HG03045 (cell line): ENCODE data around the gene EPB41L2.
"Not testable (repeated sequence)": the region's sequence is repeated elsewhere in the genome, so short reads cannot be mapped to it uniquely, and the experiment has no call there.

ENCODE experiments used
- ATAC-seq: cut with Tn5 transposase; IDR thresholded peaks from one replicate; pipeline ENCODE4 v1.9.1; 2021; ENCODE audit warnings: mild to moderate bottlenecking, moderate library complexity; ENCODE audit not compliant: unreplicated experiment

The EPB41L2 gene

DNA sequence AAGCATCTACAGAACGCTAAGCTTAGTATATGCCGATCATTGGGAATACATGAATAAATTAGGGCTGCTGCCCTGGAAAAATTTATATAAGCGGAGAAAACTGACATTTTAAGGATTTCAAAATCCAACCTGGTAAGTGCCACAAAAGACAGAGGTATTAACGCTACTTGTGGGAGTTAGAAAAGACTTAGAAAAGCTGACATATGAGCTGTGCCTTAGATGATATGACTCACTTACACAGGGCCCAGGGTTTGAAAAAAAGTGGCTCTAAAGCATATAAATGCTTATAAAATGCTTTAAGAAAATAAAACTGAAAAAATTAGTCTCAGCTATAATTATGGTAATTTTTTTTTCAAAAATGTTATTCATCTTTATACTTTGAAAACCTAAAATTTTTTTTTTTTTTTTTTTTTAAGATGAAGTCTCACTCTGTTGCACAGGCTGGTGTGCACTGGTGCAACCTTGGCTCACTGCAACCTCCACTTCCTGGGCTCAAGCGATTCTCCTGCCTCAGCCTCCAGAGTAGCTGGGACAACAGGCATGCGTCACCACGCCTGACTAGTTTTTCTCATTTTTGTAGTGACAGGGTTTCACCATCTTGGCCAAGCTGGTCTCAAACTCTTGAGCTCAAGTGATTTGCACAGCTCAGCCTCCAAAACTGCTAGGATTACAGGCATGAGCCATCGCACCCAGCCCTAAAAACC is 25.7 kb downstream of the EPB41L2 start:
- no peak for ATAC-seq

DNA sequence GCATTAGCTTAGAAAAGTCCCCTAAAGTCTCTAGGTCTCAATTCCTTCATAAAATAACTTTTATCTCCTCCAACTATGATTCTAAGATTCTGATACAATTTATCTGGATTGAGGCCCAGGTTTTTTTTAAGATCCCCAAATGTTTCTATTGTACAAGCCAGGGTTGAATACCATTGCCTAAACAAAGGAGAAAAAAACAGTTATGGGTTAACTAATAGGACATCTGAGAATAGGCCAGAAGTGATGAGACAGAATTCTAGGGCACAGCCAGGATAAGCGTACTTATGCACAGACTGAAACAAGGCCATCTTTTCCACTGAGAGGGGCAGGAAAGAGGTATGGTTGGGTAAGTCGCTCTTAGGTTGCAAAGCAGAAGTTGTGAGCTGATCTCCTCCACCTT is 26.4 kb downstream of the EPB41L2 start:
- ATAC-seq, result no peak

DNA sequence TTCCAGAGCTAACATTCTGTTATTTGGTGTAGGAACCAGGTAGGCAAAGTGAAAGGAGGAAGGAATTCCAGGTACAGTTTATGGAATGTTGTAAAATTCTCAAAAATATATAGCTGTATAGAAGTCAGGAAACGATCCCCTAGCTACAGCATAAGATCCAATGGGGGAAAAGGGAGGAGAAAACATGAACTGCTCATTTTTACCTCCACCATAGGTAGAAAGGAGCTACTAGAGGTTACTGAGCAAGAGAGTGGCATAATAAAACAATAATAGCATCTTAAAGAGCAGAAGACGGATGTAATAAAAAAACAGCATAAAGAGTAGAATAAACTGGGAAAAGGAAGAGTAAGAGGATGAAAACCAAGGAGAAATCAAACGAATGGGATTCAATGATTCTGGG is 26.9 kb downstream of the EPB41L2 start:
- ATAC-seq, result no peak

DNA sequence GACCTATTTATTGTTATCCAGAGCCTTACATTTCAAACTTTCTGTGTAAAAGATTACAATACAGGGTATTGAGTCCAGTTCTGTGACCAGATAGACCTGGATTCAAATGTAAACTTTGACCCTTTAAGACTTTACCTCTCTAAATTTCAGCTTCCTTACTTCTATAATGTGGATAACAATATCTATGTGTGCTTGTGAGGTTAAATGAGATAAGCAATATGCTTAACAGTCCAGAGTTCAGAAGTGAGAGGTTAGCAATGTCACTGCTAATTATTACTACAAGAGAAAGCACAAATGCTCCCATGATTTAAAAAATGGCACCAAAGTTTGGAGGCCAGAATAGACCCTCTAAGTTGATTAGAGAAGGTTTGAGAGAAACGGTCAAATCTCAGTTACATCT is 27.5 kb downstream of the EPB41L2 start:
- no peak for ATAC-seq

DNA sequence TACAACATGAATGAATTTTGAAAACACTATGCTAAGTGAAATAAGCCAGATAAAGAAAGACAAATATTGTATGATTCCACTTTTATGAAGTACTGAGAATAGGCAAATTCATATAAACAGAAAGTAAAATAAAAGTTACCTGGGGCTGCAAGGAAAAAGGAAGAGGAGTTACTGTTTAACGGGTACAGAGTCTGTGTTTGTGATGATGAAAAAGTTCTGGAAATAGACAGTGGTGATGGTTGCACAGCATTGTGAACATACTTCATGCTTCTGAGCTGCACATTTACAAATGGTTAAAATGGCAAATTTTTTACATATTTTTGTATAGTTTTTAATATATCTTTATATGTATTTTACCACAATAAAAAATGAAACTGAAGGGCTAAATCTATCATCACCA is 29.4 kb downstream of the EPB41L2 start:
- no peak for ATAC-seq

DNA sequence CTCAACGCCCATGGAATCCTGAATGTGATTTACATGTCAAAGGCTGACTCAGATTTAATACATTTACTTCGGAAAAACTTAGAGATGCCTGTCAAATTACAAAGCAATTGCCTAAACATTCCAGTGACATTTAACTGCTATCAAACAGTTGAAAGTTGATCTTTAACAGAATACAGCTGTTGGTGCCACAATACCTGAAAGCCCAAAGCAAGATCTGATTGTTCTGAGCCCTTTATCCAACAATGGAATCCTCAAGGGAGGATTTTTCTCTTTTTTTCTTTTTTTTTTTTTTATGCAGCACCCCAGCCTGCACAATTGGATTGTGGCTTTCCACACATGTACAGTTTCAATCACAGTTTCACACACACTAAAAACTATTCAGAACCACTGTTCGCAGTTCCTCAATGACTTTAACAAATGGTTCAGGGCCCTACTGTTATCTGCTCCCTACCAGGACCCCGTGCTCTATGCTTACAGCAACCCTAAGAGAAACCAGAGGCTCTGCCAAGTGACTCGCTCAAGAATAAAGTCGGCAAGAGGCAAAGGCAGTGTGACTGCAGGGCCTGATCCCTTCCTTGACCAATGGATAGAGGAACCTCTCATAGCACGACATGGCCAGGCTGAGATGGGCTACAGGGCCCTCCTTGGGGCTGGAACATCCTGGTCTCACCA is 33.3 kb downstream of the EPB41L2 start:
- ATAC-seq, result peak; percentile 96

DNA sequence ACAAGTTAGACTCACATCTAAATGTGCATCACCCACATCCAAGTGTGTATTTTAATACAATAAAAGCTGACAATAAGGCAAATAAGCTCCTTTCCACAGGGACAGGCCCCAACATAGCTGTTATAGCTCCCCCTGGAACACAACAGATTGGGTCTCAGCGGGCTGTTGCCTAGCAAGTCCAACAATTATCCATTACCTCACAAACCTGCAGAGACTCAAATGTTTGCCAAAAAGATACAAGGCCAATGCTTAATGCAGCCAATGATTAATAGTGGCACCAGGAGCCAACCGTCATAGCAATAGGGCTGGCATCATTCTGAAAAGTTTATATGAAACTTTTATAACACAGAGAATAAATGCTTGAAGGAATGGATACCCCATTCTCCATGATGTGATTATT is 35.7 kb downstream of the EPB41L2 start:
- ATAC-seq, result no peak

DNA sequence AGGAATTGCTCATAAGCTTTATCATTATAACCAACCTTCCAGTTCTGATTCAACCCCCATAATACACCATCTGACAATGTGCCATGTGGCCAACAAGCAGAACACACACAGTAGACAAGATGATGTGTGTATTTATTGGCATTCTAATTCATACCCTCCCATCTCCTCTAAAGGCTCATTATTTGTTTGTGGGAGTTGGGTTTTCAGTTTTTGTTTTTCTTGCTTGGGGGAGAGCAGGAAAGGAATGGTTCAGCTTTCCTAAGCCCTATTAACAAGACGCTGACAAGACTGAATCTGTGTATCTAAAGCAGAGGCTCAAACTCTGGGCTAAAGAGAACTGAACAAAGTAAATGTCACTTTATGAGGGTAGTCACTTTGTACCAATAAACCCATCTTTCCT is 36.8 kb downstream of the EPB41L2 start:
- ATAC-seq, result no peak

DNA sequence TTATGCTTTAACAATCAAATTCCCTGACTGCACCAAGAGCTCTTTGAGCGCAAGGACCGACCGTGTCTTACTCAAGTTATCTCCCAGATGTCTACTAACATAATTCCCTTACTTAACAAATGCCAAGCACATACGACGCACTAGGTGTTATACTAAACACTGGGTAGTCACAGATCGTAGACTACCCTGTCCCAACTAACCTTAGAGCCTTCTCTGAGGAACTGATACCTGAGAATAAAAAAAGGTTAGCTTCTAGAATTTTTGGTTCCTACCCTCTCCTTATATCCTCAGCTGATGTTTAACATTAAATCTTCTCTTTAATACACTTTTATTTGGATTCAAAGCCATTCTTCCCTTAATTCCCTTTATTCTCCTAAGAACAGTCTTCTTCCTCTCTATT is 38.5 kb downstream of the EPB41L2 start:
- no peak for ATAC-seq

DNA sequence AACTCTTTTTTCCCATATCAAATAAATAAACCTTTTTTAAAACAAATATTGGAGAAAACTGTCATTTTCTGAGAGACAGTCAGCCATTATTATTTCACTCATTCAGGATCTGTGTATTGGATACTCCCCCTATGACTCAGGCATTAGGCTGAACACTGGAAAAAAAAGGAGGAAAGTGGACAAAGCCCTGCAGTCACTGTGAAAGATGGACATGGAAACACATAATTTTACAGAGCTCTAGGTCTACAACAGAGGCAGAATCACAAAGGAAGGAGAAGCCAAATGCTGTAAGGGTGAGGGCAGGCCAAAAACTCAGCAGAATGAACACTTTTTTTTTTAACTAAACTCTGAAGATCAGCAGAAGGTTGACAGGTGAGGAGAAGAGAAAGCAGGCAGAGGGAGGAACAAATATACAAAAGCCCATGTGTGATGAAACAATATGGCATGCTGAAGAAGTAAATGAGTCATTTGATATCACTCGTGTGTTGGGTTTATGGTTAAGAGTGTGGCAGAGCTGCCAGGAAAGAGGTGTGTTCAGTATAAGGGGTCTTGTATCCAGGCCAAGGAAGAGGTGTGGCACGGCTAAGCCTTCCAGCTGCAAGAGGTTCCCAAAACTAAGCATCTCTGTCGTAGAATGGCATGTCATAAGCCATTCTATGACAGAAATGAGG is 39.1 kb downstream of the EPB41L2 start:
- ATAC-seq, result no peak

DNA sequence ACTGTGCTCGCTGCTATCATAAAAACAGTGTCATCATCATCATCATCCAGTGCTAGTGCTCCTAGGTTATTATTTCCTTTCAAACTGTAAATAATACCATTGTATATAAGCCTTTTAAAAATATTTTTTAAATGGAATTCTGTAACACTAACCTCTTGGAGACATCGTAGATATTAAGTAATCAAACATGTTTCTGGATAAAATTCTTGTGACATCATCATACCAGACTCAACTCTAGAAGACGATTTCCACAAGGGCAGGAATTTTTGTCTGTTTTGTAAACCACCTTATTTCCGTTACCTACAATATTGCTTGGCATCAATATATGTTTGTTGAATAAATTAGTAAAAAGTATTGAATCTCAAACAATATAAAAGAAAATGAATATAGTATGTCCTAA is 40.4 kb downstream of the EPB41L2 start:
- ATAC-seq, result no peak

DNA sequence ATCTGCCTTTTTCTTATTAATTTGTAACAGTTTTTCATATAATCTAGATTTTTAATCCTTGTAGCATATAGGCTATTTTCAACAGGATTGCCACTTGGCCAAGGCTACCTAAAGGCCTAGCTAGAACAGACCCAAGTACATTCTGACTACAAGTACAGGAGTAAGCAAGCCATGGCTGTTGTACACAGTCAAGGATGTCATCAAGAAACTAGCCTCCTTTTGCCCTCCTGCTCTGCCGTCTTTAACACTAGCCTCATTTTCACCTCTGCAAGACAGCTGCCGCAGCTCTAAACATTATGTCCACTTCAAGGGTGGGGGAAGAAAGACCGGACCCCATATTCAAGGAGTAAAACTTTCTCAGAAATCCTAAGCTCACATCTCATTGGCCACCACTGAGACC is 45.1 kb downstream of the EPB41L2 start:
- no peak for ATAC-seq

DNA sequence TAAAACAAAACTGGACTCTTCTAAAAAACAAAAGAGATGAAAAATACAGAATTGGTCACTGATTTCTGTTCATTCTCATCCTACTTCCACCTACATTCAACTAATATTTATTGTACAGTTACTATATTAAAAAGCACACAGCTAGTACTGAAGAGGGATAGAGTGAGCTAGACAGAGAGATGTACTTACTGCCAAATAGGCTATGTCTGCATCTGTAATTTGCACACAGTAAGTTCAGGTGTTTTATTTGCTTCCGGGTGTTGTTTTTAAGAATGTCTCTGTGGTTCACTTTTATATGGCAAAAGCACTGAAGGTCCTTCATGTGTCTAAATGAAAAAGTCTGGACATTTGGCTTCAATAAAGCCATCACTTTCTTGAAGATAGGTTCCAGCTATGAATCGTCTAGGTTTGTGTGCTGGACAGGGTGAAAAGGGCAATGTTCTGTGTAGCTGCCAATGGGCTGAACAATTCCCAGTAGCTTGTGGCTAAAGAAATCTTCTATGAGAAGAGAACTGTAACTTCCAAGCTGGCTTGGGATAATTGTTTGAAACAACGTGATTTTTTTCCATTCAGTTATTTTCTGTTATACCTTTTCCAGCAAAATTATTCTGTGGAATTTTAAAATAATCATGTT is 47.3 kb downstream of the EPB41L2 start:
- no peak for ATAC-seq

DNA sequence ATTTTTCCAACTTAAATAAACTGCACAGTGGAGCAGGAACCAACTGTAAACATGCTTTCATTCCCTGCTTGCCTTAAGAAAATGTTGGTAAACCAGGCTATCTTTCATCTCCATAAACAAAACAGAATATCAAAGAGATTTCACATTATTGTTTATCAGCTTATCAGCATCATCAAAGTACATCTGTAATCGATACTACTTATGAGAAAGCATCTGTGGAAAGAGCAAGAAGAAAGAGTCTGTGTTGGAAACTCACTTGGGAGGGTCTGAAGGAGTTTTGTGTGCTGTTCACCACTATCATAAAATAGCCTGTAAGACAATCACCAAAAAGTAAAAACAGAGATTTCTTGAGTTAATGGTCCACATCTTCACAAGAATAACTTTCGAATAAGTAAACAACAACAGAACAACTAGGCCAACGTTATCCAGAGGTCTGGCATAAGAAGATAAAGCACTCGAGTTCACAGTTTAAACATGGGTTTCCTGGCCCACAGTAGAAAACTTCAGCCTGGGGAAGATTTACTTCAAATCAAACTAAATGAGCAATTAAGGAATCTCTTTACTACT is 47.9 kb downstream of the EPB41L2 start:
- ATAC-seq, result no peak

DNA sequence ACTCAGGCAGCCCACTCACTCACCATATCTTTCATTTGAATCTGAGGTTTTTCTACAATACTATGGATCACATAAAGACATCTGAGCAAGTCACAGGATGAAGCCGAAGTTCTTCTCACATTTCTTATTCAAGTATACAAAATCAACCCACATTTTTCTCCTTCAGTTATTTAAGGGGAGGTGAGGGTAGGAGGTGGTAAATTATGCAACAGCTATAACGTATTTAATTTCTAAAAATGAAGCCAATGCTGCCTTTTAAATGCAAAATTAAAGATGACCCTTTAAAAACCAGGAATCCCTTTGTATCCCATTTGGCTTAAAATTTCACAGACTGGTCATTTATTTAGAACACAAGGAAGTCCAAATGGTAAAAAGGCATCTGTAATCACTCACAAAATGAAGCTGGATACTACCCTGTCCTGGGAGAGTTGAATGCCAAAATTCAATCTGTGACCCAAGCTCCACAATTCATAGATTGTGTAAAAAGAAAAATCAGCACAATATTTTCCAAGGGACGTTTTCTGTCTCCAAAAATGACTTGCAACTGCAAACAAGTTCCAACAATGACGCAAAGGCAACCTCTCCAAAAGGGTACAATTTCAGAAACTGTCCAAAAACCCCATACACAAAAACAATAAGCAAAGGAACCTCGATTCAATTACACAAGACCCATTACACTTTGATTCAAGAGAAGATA is 48.8 kb downstream of the EPB41L2 start:
- ATAC-seq, result no peak

DNA sequence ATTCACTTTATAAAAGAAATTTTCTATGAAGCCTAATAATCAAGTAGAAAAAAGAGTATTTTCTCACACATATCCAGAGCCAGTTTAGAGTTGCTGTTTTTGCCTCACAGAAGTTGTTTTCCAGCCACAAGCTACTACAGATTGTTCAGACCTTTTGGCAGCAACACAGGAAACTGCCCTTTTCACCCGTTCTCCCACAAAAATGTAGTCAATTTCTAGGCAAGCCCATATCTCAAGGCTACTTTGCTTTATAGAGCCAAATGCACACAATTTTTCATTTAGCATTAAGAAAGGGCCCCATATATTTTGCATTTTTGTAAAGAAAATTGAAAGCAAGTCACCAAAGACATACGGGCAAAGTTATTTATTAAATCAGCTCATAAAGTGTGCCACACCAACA is 49.5 kb downstream of the EPB41L2 start:
- no peak for ATAC-seq

DNA sequence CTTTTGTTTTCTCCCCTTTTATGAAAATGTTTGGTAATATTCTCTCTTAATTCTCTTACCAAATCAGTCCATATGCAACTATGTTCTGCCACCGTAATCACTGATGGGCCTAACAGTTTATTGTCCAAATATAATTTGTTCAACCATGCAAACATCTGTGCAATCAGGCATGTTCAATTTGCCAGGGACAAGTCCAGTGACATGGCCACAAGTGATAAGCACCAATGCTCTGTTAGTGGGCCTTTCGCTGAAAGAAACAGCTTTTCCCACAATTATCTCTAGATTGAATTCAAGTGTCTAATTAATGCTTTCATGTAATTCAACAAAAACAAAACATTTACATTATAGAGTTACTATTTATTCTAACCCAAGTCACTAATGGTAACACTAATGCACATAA is 53.3 kb downstream of the EPB41L2 start:
- no peak for ATAC-seq

DNA sequence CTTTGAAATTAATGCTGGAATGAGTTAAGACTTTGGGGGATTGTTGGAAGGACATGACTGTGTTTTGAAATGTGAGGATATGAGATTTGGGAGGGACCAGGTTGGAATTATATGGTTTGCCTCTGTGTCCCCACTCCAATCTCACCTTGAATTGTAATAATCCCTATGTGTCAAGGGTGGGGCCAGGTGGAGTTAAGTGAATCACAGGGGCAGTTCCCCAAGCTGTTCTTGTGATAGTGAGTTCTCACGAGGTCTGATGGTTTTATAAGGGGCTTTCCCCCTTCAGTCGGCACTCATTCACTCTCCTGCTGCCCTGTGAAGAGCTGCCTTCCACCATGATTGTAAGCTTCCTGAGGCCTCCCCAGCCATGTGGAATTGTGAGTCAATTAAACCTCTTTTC is 54.1 kb downstream of the EPB41L2 start:
- not testable (repeated sequence) for ATAC-seq

DNA sequence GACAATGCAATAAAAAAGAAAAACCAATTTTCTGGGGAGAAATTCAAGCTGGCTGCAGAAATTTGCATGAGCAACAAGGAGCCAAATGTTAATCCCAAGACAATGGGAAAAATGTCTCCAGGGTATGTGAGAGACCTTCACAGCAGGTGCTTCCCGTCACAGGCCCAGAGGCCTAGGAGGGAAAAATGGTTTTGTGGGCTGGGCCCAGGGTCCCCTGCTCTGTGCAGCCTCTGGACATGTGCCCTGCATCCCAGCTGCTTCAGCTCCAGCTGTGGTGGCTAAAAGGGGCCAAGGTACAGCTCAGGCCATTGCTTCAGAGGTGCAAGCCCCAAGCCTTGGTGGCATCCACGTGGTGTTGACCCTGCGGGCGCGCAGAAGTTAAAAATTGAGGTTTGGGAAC is 55.1 kb downstream of the EPB41L2 start:
- ATAC-seq, result not testable (repeated sequence)

DNA sequence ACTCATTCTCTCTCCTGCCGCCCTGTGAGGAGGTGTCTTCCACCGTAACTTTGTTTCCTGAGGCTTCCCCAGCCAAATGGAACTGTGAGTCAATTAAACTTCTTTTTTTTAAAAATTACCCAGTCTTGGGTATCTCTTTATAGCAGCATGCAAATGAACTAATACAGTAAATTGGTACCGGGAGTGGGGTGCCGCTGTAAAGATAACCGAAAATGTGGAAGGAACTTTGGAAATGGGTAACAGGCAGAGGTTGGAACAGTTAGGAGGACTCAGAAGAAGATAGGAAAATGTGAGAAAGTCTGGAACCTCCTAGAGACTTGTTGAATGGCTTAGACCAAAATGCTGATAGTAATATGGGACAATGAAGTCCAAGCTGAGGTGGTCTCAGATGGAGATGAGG is 55.8 kb downstream of the EPB41L2 start:
- ATAC-seq, result no peak
